ENCODE measurements around the gene HM13. TPM values are rescaled to one million over a fixed set of nuclear protein-coding genes. Genes with fewer than 3 reads are reported as not detected.
"Not testable (repeated sequence)": the region's sequence is repeated elsewhere in the genome, so short reads cannot be mapped to it uniquely, and the experiment has no call there.

HM13 gene
- total and polyA plus RNA-seq, 2 donors (not counting 1 experiment from before 2014, with no cell fraction given), result 73.2 to 85.1 TPM

DNA sequence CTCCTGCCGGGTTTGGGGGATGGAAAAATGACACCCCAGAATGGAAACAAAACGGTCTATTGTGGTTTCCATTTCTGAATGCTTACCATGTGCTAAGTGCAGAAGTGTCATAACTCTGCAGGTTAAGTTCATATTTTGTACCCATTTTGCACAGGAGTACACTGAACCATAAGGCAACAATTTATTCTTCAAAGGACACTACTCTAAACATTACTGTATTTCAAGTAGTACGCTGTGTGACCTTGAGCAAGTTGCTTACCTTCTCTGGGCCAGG, 81.1 kb downstream of the HM13 start:
- WGBS (ENCODE audit: insufficient coverage), result 60% methylated on average over 1 of the region's 3 CpGs
- peaks cover 3% of the 10 kb centered on the region for H3K27me3 Mint-ChIP-seq
- H3K4me1 Mint-ChIP-seq, result no peaks in the 10 kb centered on the region
- H3K9me3 Mint-ChIP-seq (ENCODE audit: insufficient read depth), result no peaks in the 10 kb centered on the region
- Histone ChIP-seq H3K27me3 (replicated peaks in 1 of 4; ENCODE audit: control extremely low read depth in 1 of 4, control insufficient read depth in 3 of 4, insufficient read depth in 4 of 4, low read length in 3 of 4) (no peaks in the 10 kb centered on the region), H2AFZ (ENCODE audit: insufficient read depth, low read depth, low read length, poor library complexity, severe bottlenecking) (no peak overlapping the region), H3K79me2 (ENCODE audit: control insufficient read depth, insufficient read depth, low read length) (no peaks in the 10 kb centered on the region), H3K9me3 (ENCODE audit: control extremely low read depth in 1 of 3, control insufficient read depth in 2 of 3, insufficient read depth in 1 of 3, low read length in 2 of 3) (peaks cover 0 to 3% (median 0%) of the 10 kb centered on the region in 3 donors), H3K4me3 (ENCODE audit: control extremely low read depth in 1 of 5, extremely low read depth in 1 of 5, insufficient read depth in 1 of 5, low read depth in 2 of 5, low read length in 4 of 5) (no peak overlapping the region), H3K27ac (ENCODE audit: low read length in 2 of 2) (no peak overlapping the region), H3K9ac (ENCODE audit: low read length) (no peak overlapping the region), H3K36me3 (replicated peaks in 1 of 2; ENCODE audit: control extremely low read depth in 1 of 2, control insufficient read depth in 1 of 2, extremely low read depth in 1 of 2, insufficient read depth in 2 of 2, low read length in 1 of 2) (no peaks in the 10 kb centered on the region), H3K4me1 (ENCODE audit: control insufficient read depth in 2 of 2, insufficient read depth in 2 of 2, low read length in 2 of 2) (no peaks in the 10 kb centered on the region), H4K20me1 (ENCODE audit: control insufficient read depth, insufficient read depth, low read length, poor library complexity, severe bottlenecking) (no peaks in the 10 kb centered on the region), H3K4me2 (replicated peaks; ENCODE audit: low read depth, low read length, poor library complexity, severe bottlenecking) (no peak overlapping the region)
- no peak overlapping the region for H3K4me3 Mint-ChIP-seq
- no peak for DNase-seq
- intact Hi-C loops (cut with micrococcal nuclease), result no loop called here
- ChIA-PET POLR2A (no interaction called here), CTCF (interaction anchor here (1.2 kb wide), 1 partner anchor 36 kb away, joined by 3 read pairs; no protein-coding TSS in a partner anchor)
- TF ChIP-seq EZH2 (IDR thresholded peaks at IDR 0.05; ENCODE audit: borderline replicate concordance, insufficient read depth, low read depth, low read length, poor library complexity, severe bottlenecking), result no peak
- TF ChIP-seq, protein P1, sequence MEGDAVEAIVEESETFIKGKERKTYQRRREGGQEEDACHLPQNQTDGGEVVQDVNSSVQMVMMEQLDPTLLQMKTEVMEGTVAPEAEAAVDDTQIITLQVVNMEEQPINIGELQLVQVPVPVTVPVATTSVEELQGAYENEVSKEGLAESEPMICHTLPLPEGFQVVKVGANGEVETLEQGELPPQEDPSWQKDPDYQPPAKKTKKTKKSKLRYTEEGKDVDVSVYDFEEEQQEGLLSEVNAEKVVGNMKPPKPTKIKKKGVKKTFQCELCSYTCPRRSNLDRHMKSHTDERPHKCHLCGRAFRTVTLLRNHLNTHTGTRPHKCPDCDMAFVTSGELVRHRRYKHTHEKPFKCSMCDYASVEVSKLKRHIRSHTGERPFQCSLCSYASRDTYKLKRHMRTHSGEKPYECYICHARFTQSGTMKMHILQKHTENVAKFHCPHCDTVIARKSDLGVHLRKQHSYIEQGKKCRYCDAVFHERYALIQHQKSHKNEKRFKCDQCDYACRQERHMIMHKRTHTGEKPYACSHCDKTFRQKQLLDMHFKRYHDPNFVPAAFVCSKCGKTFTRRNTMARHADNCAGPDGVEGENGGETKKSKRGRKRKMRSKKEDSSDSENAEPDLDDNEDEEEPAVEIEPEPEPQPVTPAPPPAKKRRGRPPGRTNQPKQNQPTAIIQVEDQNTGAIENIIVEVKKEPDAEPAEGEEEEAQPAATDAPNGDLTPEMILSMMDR (IDR thresholded peaks at IDR 0.05), result no peak
- ATAC-seq (ENCODE audit: low read depth), result no peak
- H3K27ac Mint-ChIP-seq, result no peak overlapping the region

DNA sequence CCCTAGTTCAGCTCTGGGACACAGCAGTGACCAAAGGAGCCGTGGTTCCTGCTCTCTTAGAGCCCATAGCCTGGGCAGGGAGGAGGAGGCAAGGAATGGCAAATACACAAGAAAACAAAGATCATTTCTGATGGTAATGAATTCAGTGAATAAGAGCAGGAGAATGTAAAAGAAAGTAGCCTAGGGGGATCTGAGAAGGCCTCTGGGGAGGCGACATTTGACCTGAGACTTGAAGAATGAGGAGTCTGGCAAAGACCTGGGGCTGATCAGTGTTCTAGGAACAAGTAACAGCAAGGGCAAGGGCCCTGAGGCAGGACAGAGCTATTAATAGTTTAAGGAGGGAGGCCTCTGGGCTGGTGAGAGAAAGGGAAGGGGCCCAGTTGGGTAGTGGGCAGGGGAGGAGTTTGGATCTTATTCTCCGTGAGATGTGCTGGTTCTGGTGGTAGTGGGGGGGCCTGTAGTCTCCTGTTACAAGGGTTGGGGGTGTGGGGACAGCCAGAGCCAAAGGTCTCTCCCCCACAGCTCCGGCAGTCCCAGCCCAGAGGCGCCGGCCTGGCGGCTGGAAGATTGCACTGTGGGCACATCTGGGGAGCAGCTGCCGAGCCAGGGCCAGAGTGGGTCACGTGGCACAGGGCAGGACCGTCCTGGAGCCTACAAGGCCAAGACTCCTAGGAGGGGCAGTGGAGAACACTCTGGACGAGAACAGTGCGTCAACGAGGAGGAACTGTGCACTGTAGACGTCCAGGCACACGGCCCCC, 81.6 kb downstream of the HM13 start:
- Histone ChIP-seq H2AFZ (ENCODE audit: insufficient read depth, low read depth, low read length, poor library complexity, severe bottlenecking) (no peak overlapping the region), H3K9ac (ENCODE audit: low read length) (no peak overlapping the region), H3K79me2 (ENCODE audit: control insufficient read depth, insufficient read depth, low read length) (no peaks in the 10 kb centered on the region), H3K27ac (ENCODE audit: low read length in 2 of 2) (no peak overlapping the region), H4K20me1 (ENCODE audit: control insufficient read depth, insufficient read depth, low read length, poor library complexity, severe bottlenecking) (no peaks in the 10 kb centered on the region), H3K4me3 (ENCODE audit: control extremely low read depth in 1 of 5, extremely low read depth in 1 of 5, insufficient read depth in 1 of 5, low read depth in 2 of 5, low read length in 4 of 5) (no peak overlapping the region), H3K36me3 (replicated peaks in 1 of 2; ENCODE audit: control extremely low read depth in 1 of 2, control insufficient read depth in 1 of 2, extremely low read depth in 1 of 2, insufficient read depth in 2 of 2, low read length in 1 of 2) (no peaks in the 10 kb centered on the region), H3K9me3 (ENCODE audit: control extremely low read depth in 1 of 3, control insufficient read depth in 2 of 3, insufficient read depth in 1 of 3, low read length in 2 of 3) (peaks cover 0 to 3% (median 0%) of the 10 kb centered on the region in 3 donors), H3K27me3 (replicated peaks in 1 of 4; ENCODE audit: control extremely low read depth in 1 of 4, control insufficient read depth in 3 of 4, insufficient read depth in 4 of 4, low read length in 3 of 4) (no peaks in the 10 kb centered on the region), H3K4me1 (ENCODE audit: control insufficient read depth in 2 of 2, insufficient read depth in 2 of 2, low read length in 2 of 2) (no peaks in the 10 kb centered on the region), H3K4me2 (replicated peaks; ENCODE audit: low read depth, low read length, poor library complexity, severe bottlenecking) (no peak overlapping the region)
- CTCF ChIA-PET, result interaction anchor here (0.6 to 1.3 kb wide), 3 partner anchors 26 to 38 kb away, joined by 3 to 6 read pairs (median 5); no protein-coding TSS in a partner anchor
- peaks cover 3% of the 10 kb centered on the region for H3K27me3 Mint-ChIP-seq
- H3K4me3 Mint-ChIP-seq, result no peak overlapping the region
- intact Hi-C loops (cut with micrococcal nuclease), result no loop called here
- DNase-seq, result no peak
- ATAC-seq (ENCODE audit: low read depth), result no peak
- 87% methylated on average over 15 of the region's 15 CpGs for WGBS (ENCODE audit: insufficient coverage)
- POLR2A ChIA-PET, result no interaction called here
- no peaks in the 10 kb centered on the region for H3K4me1 Mint-ChIP-seq
- H3K27ac Mint-ChIP-seq, result no peak overlapping the region
- TF ChIP-seq, protein P1 (IDR thresholded peaks at IDR 0.05), result no peak
- TF ChIP-seq EZH2 (IDR thresholded peaks at IDR 0.05; ENCODE audit: borderline replicate concordance, insufficient read depth, low read depth, low read length, poor library complexity, severe bottlenecking), result no peak
- no peaks in the 10 kb centered on the region for H3K9me3 Mint-ChIP-seq (ENCODE audit: insufficient read depth)

GRCh38 chr20:31596412-31596715, 82.1 kb downstream of the HM13 start:
- H3K4me2 ChIP-seq (replicated peaks; ENCODE audit: low read depth, low read length, poor library complexity, severe bottlenecking); H3K36me3 ChIP-seq (replicated peaks in 1 of 2; ENCODE audit: control extremely low read depth in 1 of 2, control insufficient read depth in 1 of 2, extremely low read depth in 1 of 2, insufficient read depth in 2 of 2, low read length in 1 of 2); H3K27me3 ChIP-seq (replicated peaks in 1 of 4; ENCODE audit: control extremely low read depth in 1 of 4, control insufficient read depth in 3 of 4, insufficient read depth in 4 of 4, low read length in 3 of 4); H3K9ac ChIP-seq (ENCODE audit: low read length); POLR2A ChIA-PET; H3K27ac Mint-ChIP-seq; ATAC-seq (ENCODE audit: low read depth); H2AFZ ChIP-seq (ENCODE audit: insufficient read depth, low read depth, low read length, poor library complexity, severe bottlenecking); H3K9me3 Mint-ChIP-seq (ENCODE audit: insufficient read depth); H3K4me1 Mint-ChIP-seq; H3K27me3 Mint-ChIP-seq; H4K20me1 ChIP-seq (ENCODE audit: control insufficient read depth, insufficient read depth, low read length, poor library complexity, severe bottlenecking); H3K27ac ChIP-seq (ENCODE audit: low read length in 2 of 2); H3K4me3 ChIP-seq (ENCODE audit: control extremely low read depth in 1 of 5, extremely low read depth in 1 of 5, insufficient read depth in 1 of 5, low read depth in 2 of 5, low read length in 4 of 5); DNase-seq; H3K4me1 ChIP-seq (ENCODE audit: control insufficient read depth in 2 of 2, insufficient read depth in 2 of 2, low read length in 2 of 2); H3K9me3 ChIP-seq (ENCODE audit: control extremely low read depth in 1 of 3, control insufficient read depth in 2 of 3, insufficient read depth in 1 of 3, low read length in 2 of 3); H3K4me3 Mint-ChIP-seq; intact Hi-C loops (cut with micrococcal nuclease); H3K79me2 ChIP-seq (ENCODE audit: control insufficient read depth, insufficient read depth, low read length): not testable (repeated sequence)
- WGBS (ENCODE audit: insufficient coverage), result 96% methylated on average over 3 of the region's 4 CpGs
- CTCF ChIA-PET, result interaction anchor here (0.6 to 1.3 kb wide), 3 partner anchors 27 to 37 kb away, joined by 3 to 6 read pairs (median 5); no protein-coding TSS in a partner anchor
